Tibial nerve (tissue), 4 donors: ENCODE results near the gene GNPAT. TPM values are rescaled to one million over a fixed set of nuclear protein-coding genes. Genes with fewer than 3 reads are reported as not detected.

ENCODE experiments used
- DNase-seq, 2 donors: peaks; one replicate each; pipeline ENCODE4 v3.0.0-alpha.2; 2019; ENCODE audit warnings: low spot score in 2 of 2
- H3K27ac ChIP-seq, 4 donors: fragments of 200-600 bp; sonication (generic) in 3 of 4; one replicate each; pipeline ENCODE4 v1.5.1; 2017 to 2019; ENCODE audit warnings: mild to moderate bottlenecking in 1 of 4
- H3K27me3 ChIP-seq, 2 donors: fragments of 200-600 bp; sonication (generic) in 1 of 2; one replicate each; pipeline versions ENCODE4 v1.5.1 to v1.6.0; 2017 to 2019
- H3K36me3 ChIP-seq, 3 donors: fragments of 200-600 bp; sonication (generic); one replicate each; pipeline ENCODE4 v1.5.1; 2018 to 2019
- H3K4me1 ChIP-seq, 4 donors: fragments of 200-600 bp; sonication (generic) in 3 of 4; one replicate each; pipeline ENCODE4 v1.5.1; 2017 to 2019
- H3K4me3 ChIP-seq, 4 donors: fragments of 200-600 bp; sonication (generic) in 3 of 4; one replicate each; pipeline ENCODE4 v1.5.1; 2017 to 2019; ENCODE audit warnings: mild to moderate bottlenecking in 1 of 4, moderate library complexity in 1 of 4
- H3K9me3 ChIP-seq, 4 donors: fragments of 200-600 bp; sonication (generic) in 3 of 4; one replicate each; pipeline ENCODE4 v1.5.1; 2017 to 2019
- CTCF ChIP-seq, 5 experiments: fragments of 200-600 bp in 3 of 5; fragments of 450-650 bp in 2 of 5; sonication (generic) in 3 of 5; IDR thresholded peaks; one replicate each; pipeline ENCODE4 v1.5.1; 2016 to 2019; ENCODE audit warnings: antibody characterized with exemption in 5 of 5, mild to moderate bottlenecking in 3 of 5, moderate library complexity in 2 of 5
- EP300 ChIP-seq, 2 donors: sonication (generic); formaldehyde crosslinking; IDR thresholded peaks; one replicate each; pipeline ENCODE4 v1.6.1; 2017; ENCODE audit warnings: antibody characterized with exemption in 2 of 2, mild to moderate bottlenecking in 1 of 2
- POLR2A ChIP-seq, 2 donors: fragments of 450-650 bp; IDR thresholded peaks; one replicate each; pipeline ENCODE4 v1.6.1; 2017; ENCODE audit warnings: antibody characterized with exemption in 2 of 2, mild to moderate bottlenecking in 2 of 2, moderate library complexity in 2 of 2
- WGBS, 2 donors: methylation state at CpG; one replicate each; pipeline ENCODE4 v1.1.5; 2018; 5-methylcytosine and 5-hydroxymethylcytosine counted together
- total RNA-seq, 4 donors: library from RNA; depleted of rRNA; stranded (reverse); fragments of >200 nt; gene quantifications; one replicate each; pipeline ENCODE4 v1.1.0, GENCODE V29; 2016

The GNPAT gene
- total RNA-seq, 4 donors from 2014 or later, result 21.8 to 38.2 (median 33.3) TPM

GRCh38 chr1:231279081-231279480, 38.1 kb downstream of the GNPAT start:
- Histone ChIP-seq H3K4me3 (no peak overlapping the region), H3K36me3 (peaks cover 0 to 52% (median 0%) of the 10 kb centered on the region in 3 donors), H3K27ac (no peak overlapping the region), H3K9me3 (no peaks in the 10 kb centered on the region), H3K4me1 (no peaks in the 10 kb centered on the region), H3K27me3 (no peaks in the 10 kb centered on the region)
- TF ChIP-seq EP300 (IDR thresholded peaks at IDR 0.05) (no peak), CTCF (IDR thresholded peaks at IDR 0.05) (no peak), POLR2A (IDR thresholded peaks at IDR 0.05) (no peak)
- DNase-seq, result no peak
- 55 to 61% methylated on average over 1 of the region's 1 CpG for WGBS, 2 donors

- 93 to 94% methylated on average over 7 of the region's 7 CpGs for WGBS, 2 donors
- H3K27me3 ChIP-seq, result no peaks in the 10 kb centered on the region
- no peak for DNase-seq
- H3K4me1 ChIP-seq, result no peaks in the 10 kb centered on the region
- no peak for TF ChIP-seq POLR2A (IDR thresholded peaks at IDR 0.05)
- TF ChIP-seq CTCF (IDR thresholded peaks at IDR 0.05), result no peak
- no peak for TF ChIP-seq EP300 (IDR thresholded peaks at IDR 0.05)
- H3K9me3 ChIP-seq, result no peaks in the 10 kb centered on the region
- no peak overlapping the region for H3K4me3 ChIP-seq
- peaks cover 0 to 52% (median 0%) of the 10 kb centered on the region in 3 donors for H3K36me3 ChIP-seq
- H3K27ac ChIP-seq, result no peak overlapping the region
These were observed 38.7 kb downstream of the GNPAT start for GRCh38 chr1:231279683-231280082.

GRCh38 chr1:231284441-231284840, 43.4 kb downstream of the GNPAT start:
- H3K27me3 ChIP-seq, result no peaks in the 10 kb centered on the region
- H3K9me3 ChIP-seq, result no peaks in the 10 kb centered on the region
- H3K4me3 ChIP-seq, result no peak overlapping the region
- no peak overlapping the region for H3K27ac ChIP-seq
- peaks cover 0 to 16% (median 0%) of the 10 kb centered on the region in 3 donors for H3K36me3 ChIP-seq
- TF ChIP-seq CTCF (IDR thresholded peaks at IDR 0.05) (no peak), POLR2A (IDR thresholded peaks at IDR 0.05) (no peak), EP300 (IDR thresholded peaks at IDR 0.05) (no peak)
- H3K4me1 ChIP-seq, result no peaks in the 10 kb centered on the region
- whole genome bisulfite sequencing, 2 donors, result 91 to 97% methylated on average over 6 of the region's 6 CpGs
- no peak for DNase-seq

GRCh38 chr1:231286603-231287002, 45.6 kb downstream of the GNPAT start:
- Histone ChIP-seq H3K27ac (no peak overlapping the region), H3K9me3 (no peaks in the 10 kb centered on the region), H3K4me1 (no peaks in the 10 kb centered on the region), H3K4me3 (no peak overlapping the region), H3K27me3 (no peaks in the 10 kb centered on the region), H3K36me3 (peaks cover 0 to 20% (median 0%) of the 10 kb centered on the region in 3 donors)
- TF ChIP-seq POLR2A (IDR thresholded peaks at IDR 0.05) (no peak), EP300 (IDR thresholded peaks at IDR 0.05) (no peak)
- WGBS, 2 donors, result 97 to 98% methylated on average over 6 of the region's 6 CpGs
- DNase-seq, result no peak

GRCh38 chr1:231295938-231296337, 54.9 kb downstream of the GNPAT start:
- Histone ChIP-seq H3K4me1 (no peaks in the 10 kb centered on the region), H3K9me3 (no peaks in the 10 kb centered on the region), H3K4me3 (no peak overlapping the region), H3K27ac (no peak overlapping the region), H3K27me3 (no peaks in the 10 kb centered on the region), H3K36me3 (peaks cover 0 to 10% (median 0%) of the 10 kb centered on the region in 3 donors)
- no peak for TF ChIP-seq POLR2A (IDR thresholded peaks at IDR 0.05)
- no peak for TF ChIP-seq CTCF (IDR thresholded peaks at IDR 0.05)
- no peak for TF ChIP-seq EP300 (IDR thresholded peaks at IDR 0.05)
- DNase-seq, result no peak
- 90 to 97% methylated on average over 4 of the region's 4 CpGs for WGBS, 2 donors

- 84 to 95% methylated on average over 3 of the region's 3 CpGs for WGBS, 2 donors
- no peak for TF ChIP-seq POLR2A (IDR thresholded peaks at IDR 0.05)
- no peak for TF ChIP-seq CTCF (IDR thresholded peaks at IDR 0.05)
- TF ChIP-seq EP300 (IDR thresholded peaks at IDR 0.05), result no peak
- H3K9me3 ChIP-seq, result no peaks in the 10 kb centered on the region
- H3K27me3 ChIP-seq, result no peaks in the 10 kb centered on the region
- no peaks in the 10 kb centered on the region for H3K36me3 ChIP-seq
- H3K4me3 ChIP-seq, result no peak overlapping the region
- no peak for DNase-seq
- no peaks in the 10 kb centered on the region for H3K4me1 ChIP-seq
- no peak overlapping the region for H3K27ac ChIP-seq
These were observed 61.0 kb downstream of the GNPAT start for GRCh38 chr1:231301990-231302389.
